Neuronal stem cell (in vitro differentiated cells): Measurements from ENCODE around the gene KRTAP6-2.
A peak's percentile ranks its signal among the peaks of the same experiment; 100 is the strongest.

Experiments
- DNase-seq: peaks from one replicate; pipeline ENCODE4 v3.0.0-alpha.2; 2013; ENCODE audit warnings: low spot score
- H2AFZ ChIP-seq: one replicate; pipeline ENCODE4 v1.6.1; 2013; ENCODE audit warnings: mild to moderate bottlenecking, low read length, inconsistent platforms
- H2AK5ac ChIP-seq: 2 replicates; pipeline ENCODE4 v1.6.1; 2013; ENCODE audit warnings: low read depth, mild to moderate bottlenecking, inconsistent platforms, low read length, moderate library complexity, mixed read lengths
- H2BK120ac ChIP-seq: 2 replicates; pipeline ENCODE4 v1.6.1; 2013; ENCODE audit warnings: low read depth, mild to moderate bottlenecking, inconsistent platforms, low read length, moderate library complexity, mixed read lengths
- H2BK12ac ChIP-seq: one replicate; pipeline ENCODE4 v1.6.1; 2013; ENCODE audit warnings: low read length, inconsistent platforms
- H2BK15ac ChIP-seq: 2 replicates; pipeline ENCODE4 v1.6.1; 2013; ENCODE audit warnings: mild to moderate bottlenecking, low read length, inconsistent platforms, mixed read lengths
- H2BK5ac ChIP-seq: one replicate; pipeline ENCODE4 v1.6.1; 2013; ENCODE audit warnings: inconsistent platforms, mild to moderate bottlenecking, low read length, moderate library complexity
- H3K14ac ChIP-seq: one replicate; pipeline ENCODE4 v1.6.1; 2013; ENCODE audit warnings: low read length, inconsistent platforms
- H3K18ac ChIP-seq: 2 replicates; pipeline ENCODE4 v1.6.1; 2013; ENCODE audit warnings: low read length, inconsistent platforms
- H3K23ac ChIP-seq: 2 replicates; pipeline ENCODE4 v1.6.1; 2013; ENCODE audit warnings: low read depth, mild to moderate bottlenecking, mixed read lengths, low read length, inconsistent platforms; ENCODE audit not compliant: poor library complexity
- H3K27ac ChIP-seq: replicated peaks from 3 replicates; pipeline ENCODE4 v1.5.1; 2013; ENCODE audit warnings: low read length, inconsistent platforms
- H3K27me3 ChIP-seq, 3 experiments: 2 replicates each; pipeline ENCODE4 v1.6.1; 2013; ENCODE audit warnings: low read length in 3 of 3, mild to moderate bottlenecking in 2 of 3, inconsistent platforms in 1 of 3, low read depth in 1 of 3, mixed read lengths in 1 of 3, moderate library complexity in 1 of 3; ENCODE audit not compliant: control insufficient read depth in 3 of 3, insufficient read depth in 3 of 3
- H3K36me3 ChIP-seq, 2 donors: replicated peaks in 1 of 2; 2 replicates each; pipeline ENCODE4 v1.6.1; 2013; ENCODE audit warnings: low read length in 2 of 2; ENCODE audit not compliant: control insufficient read depth in 2 of 2, insufficient read depth in 2 of 2
- H3K4ac ChIP-seq: 2 replicates; pipeline ENCODE4 v1.6.1; 2013; ENCODE audit warnings: inconsistent platforms, mild to moderate bottlenecking, low read length, moderate library complexity
- H3K4me1 ChIP-seq, 2 donors: 1 replicate in 1 of 2; 2 replicates in 1 of 2; pipeline ENCODE4 v1.6.1; 2013; ENCODE audit warnings: low read length in 2 of 2, low read depth in 1 of 2; ENCODE audit not compliant: control insufficient read depth in 2 of 2, insufficient read depth in 1 of 2
- H3K4me2 ChIP-seq: one replicate; pipeline ENCODE4 v1.6.1; 2013; ENCODE audit warnings: mild to moderate bottlenecking, low read length, inconsistent platforms; ENCODE audit not compliant: insufficient read depth, poor library complexity, severe bottlenecking
- H3K4me3 ChIP-seq, 2 donors: 2 replicates each; pipeline ENCODE4 v1.5.1; 2013; ENCODE audit warnings: low read length in 2 of 2, mild to moderate bottlenecking in 2 of 2, inconsistent platforms in 1 of 2, moderate library complexity in 1 of 2
- H3K79me1 ChIP-seq: one replicate; pipeline ENCODE4 v1.6.1; 2013; ENCODE audit warnings: low read depth, mild to moderate bottlenecking, inconsistent platforms, low read length, moderate library complexity
- H3K9ac ChIP-seq: one replicate; pipeline ENCODE4 v1.6.1; 2013; ENCODE audit warnings: mild to moderate bottlenecking, low read depth, low read length, inconsistent platforms; ENCODE audit not compliant: poor library complexity
- H3K9me3 ChIP-seq, 2 donors: replicated peaks in 1 of 2; 2 replicates each; pipeline versions ENCODE3 to v1.6.1; 2013; ENCODE audit warnings: low read length in 2 of 2, mild to moderate bottlenecking in 2 of 2, inconsistent platforms in 1 of 2, low read depth in 1 of 2, mixed read lengths in 1 of 2, moderate library complexity in 1 of 2; ENCODE audit not compliant: control insufficient read depth in 2 of 2, insufficient read depth in 1 of 2
- H4K8ac ChIP-seq: one replicate; pipeline ENCODE4 v1.6.1; 2013; ENCODE audit warnings: low read depth, mild to moderate bottlenecking, inconsistent platforms, low read length, moderate library complexity
- H4K91ac ChIP-seq: one replicate; pipeline ENCODE4 v1.6.1; 2013; ENCODE audit warnings: low read length, low read depth, mild to moderate bottlenecking, inconsistent platforms; ENCODE audit not compliant: poor library complexity
- WGBS, 2 donors: extraction: QIAGEN DNeasy Blood & Tissue Kit; methylation state at CpG; one replicate each; pipeline ENCODE4 v1.1.7; 2013; ENCODE audit warnings: missing lambda C conversion rate in 2 of 2, mixed read lengths in 1 of 2; ENCODE audit not compliant: insufficient read length in 2 of 2, insufficient replicate concordance in 1 of 2; ENCODE audit errors: extremely low coverage in 2 of 2; 5-methylcytosine and 5-hydroxymethylcytosine counted together

KRTAP6-2 gene

DNA sequence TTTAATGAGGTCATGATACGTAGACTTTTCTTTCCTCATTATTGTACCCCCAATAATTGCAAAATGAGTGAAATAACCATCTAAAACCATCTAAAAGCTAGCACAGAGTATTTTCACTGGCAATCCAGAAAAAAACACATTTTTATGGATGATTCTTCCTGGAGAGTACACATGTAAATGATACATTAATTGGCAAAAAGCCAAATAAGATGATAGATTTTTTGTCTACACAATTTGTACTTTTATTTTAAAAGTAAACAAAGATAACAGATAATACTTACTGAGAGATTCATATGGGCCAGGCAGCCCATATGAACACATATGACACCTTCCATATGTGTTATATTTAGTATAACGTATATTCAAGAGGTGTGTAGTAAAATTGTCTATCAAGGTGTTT, 35.1 kb downstream of the KRTAP6-2 start:
- WGBS, 2 donors, result no CpG with 5 or more reads among the region's 2 CpGs
- no peak overlapping the region for H2AFZ ChIP-seq
- no peak overlapping the region for H3K23ac ChIP-seq
- H4K8ac ChIP-seq, result no peak overlapping the region
- no peak overlapping the region for H3K9ac ChIP-seq
- no peak overlapping the region for H2BK5ac ChIP-seq
- no peak overlapping the region for H4K91ac ChIP-seq
- no peak overlapping the region for H3K14ac ChIP-seq
- no peak overlapping the region for H3K4me2 ChIP-seq
- H3K4ac ChIP-seq, result no peak overlapping the region
- no peak overlapping the region for H2AK5ac ChIP-seq
- no peaks in the 10 kb centered on the region for H3K4me1 ChIP-seq
- H3K18ac ChIP-seq, result no peak overlapping the region
- no peak overlapping the region for H2BK12ac ChIP-seq
- H2BK15ac ChIP-seq, result no peak overlapping the region
- H3K4me3 ChIP-seq, result no peak overlapping the region
- no peak overlapping the region for H2BK120ac ChIP-seq
- DNase-seq, result no peak
- no peaks in the 10 kb centered on the region for H3K9me3 ChIP-seq
- no peaks in the 10 kb centered on the region for H3K27me3 ChIP-seq
- no peaks in the 10 kb centered on the region for H3K36me3 ChIP-seq
- H3K27ac ChIP-seq, result no peak overlapping the region
- H3K79me1 ChIP-seq, result no peaks in the 10 kb centered on the region

DNA sequence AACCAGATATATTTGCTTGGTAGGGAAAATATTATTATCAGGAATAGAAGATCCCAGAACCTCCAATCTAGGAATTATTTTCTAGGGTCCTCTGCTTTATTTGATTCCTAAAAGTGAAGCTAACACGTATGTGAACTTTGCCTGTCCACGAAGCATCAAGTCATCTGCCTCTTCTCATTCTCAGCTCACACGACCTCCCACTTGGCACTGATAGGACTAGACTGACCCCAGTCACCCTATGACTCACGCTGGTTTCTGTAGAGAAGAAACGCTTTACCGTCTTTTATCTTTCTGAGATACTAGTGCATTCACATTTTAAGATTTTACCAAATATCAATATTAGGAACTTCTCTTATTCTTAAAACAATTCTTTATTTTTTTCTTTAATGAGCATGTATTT, 35.6 kb downstream of the KRTAP6-2 start:
- no peak overlapping the region for H3K14ac ChIP-seq
- no peak overlapping the region for H3K4me2 ChIP-seq
- WGBS, 2 donors, result no CpG with 5 or more reads among the region's 6 CpGs
- no peak overlapping the region for H3K4ac ChIP-seq
- no peak overlapping the region for H4K91ac ChIP-seq
- H3K79me1 ChIP-seq, result no peaks in the 10 kb centered on the region
- H3K27ac ChIP-seq, result no peak overlapping the region
- no peaks in the 10 kb centered on the region for H3K9me3 ChIP-seq
- H2AK5ac ChIP-seq, result no peak overlapping the region
- H3K27me3 ChIP-seq, result no peaks in the 10 kb centered on the region
- H3K18ac ChIP-seq, result no peak overlapping the region
- H3K36me3 ChIP-seq, result no peaks in the 10 kb centered on the region
- no peak overlapping the region for H3K9ac ChIP-seq
- H2BK12ac ChIP-seq, result no peak overlapping the region
- no peak for DNase-seq
- no peak overlapping the region for H2BK120ac ChIP-seq
- no peak overlapping the region for H3K23ac ChIP-seq
- no peak overlapping the region for H2BK5ac ChIP-seq
- no peak overlapping the region for H2BK15ac ChIP-seq
- H3K4me1 ChIP-seq, result no peaks in the 10 kb centered on the region
- H3K4me3 ChIP-seq, result no peak overlapping the region
- no peak overlapping the region for H4K8ac ChIP-seq
- H2AFZ ChIP-seq, result no peak overlapping the region

DNA sequence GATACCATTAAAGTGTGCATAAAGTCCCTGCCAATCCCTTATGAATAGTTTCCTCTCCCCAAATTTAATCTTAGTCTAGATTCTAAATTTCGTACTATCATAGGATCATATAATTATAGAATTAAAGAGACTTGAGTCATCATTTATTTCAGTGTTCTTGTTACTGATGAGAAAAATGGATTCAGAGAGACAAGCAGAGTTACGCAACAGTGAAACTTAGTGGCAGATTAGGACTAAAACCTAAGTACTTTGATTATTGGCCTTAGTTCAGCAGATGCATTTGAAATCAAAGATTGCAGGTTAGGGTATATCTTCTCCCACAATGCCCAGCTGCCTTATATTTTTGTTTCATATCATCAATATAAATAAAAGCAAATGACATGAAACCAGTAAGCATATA, 36.7 kb downstream of the KRTAP6-2 start:
- Histone ChIP-seq H3K36me3 (no peaks in the 10 kb centered on the region), H3K27me3 (no peaks in the 10 kb centered on the region), H2AK5ac (no peak overlapping the region), H2BK12ac (no peak overlapping the region), H3K14ac (no peak overlapping the region), H3K18ac (no peak overlapping the region), H3K27ac (no peak overlapping the region), H3K4ac (no peak overlapping the region), H2AFZ (no peak overlapping the region), H3K9ac (no peak overlapping the region), H3K4me2 (no peak overlapping the region), H2BK120ac (no peak overlapping the region), H3K23ac (no peak overlapping the region), H2BK15ac (no peak overlapping the region), H3K4me3 (no peak overlapping the region), H3K4me1 (no peaks in the 10 kb centered on the region), H4K91ac (no peak overlapping the region), H2BK5ac (no peak overlapping the region), H4K8ac (no peak overlapping the region), H3K79me1 (no peaks in the 10 kb centered on the region), H3K9me3 (no peaks in the 10 kb centered on the region)
- WGBS, 2 donors, result no CpG with 5 or more reads among the region's 2 CpGs
- no peak for DNase-seq

DNA sequence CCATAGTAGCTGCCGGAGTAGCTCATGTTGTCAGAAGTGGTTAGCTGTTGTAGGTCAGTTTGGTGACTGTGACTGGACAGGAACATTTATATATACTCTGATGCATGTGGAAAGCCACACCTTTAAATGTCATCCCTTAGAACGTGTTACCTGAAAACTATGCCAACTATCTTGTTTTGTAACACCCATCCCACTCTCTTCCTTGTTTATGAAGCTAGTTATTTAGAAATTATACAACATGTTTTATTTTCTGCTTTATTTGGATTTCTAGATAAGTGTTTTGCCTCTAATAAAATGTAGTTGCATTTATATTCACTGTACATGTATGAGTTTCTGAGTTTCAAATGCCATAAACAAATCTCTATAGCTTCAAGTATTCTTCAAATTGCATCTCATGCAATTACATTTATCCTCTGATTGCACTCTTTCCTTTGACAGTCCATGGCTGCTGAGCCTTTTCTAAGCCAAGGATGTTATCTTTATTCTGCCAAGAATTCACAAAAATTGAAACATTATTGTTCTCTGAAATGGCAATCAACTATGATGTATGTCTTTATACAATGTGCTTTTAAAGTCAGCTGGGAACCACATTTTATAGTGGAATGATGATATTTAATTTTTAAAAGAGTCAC, 37.3 kb downstream of the KRTAP6-2 start, which contains the start of gene KRTAP19-7:
Gene KRTAP19-7, minus strand, starts transcription at position 51 of the 632 bp plus-strand sequence. Its CDS starts 25 bp downstream, at position 26.
- H3K27ac ChIP-seq, result no peak within 1 kb of the TSS
- H2BK12ac ChIP-seq, result peak within 1 kb of the TSS; percentile 89
- no peak within 1 kb of the TSS for H3K18ac ChIP-seq
- no peak within 1 kb of the TSS for H3K4ac ChIP-seq
- no peak within 1 kb of the TSS for H2BK5ac ChIP-seq
- no peak within 1 kb of the TSS for H3K9ac ChIP-seq
- H3K23ac ChIP-seq, result no peak within 1 kb of the TSS
- DNase-seq, result no peak
- no peak within 1 kb of the TSS for H2BK15ac ChIP-seq
- H4K91ac ChIP-seq, result no peak within 1 kb of the TSS
- no CpG with 5 or more reads among the region's 2 CpGs for WGBS, 2 donors
- no peaks in the 10 kb centered on the region for H3K27me3 ChIP-seq
- no peak within 1 kb of the TSS for H3K14ac ChIP-seq
- no peak within 1 kb of the TSS for H3K4me3 ChIP-seq
- H3K79me1 ChIP-seq, result no peaks in the 10 kb centered on the region
- H2AK5ac ChIP-seq, result no peak within 1 kb of the TSS
- H3K9me3 ChIP-seq, result no peaks in the 10 kb centered on the region
- H3K4me2 ChIP-seq, result no peak within 1 kb of the TSS
- H2BK120ac ChIP-seq, result no peak within 1 kb of the TSS
- H4K8ac ChIP-seq, result no peak within 1 kb of the TSS
- no peak within 1 kb of the TSS for H2AFZ ChIP-seq
- H3K4me1 ChIP-seq, result no peaks in the 10 kb centered on the region
- H3K36me3 ChIP-seq, result no peaks in the 10 kb centered on the region
